GM21526 (cell line): ENCODE data around the gene GRIK4.
"Not testable (repeated sequence)": the region's sequence is repeated elsewhere in the genome, so short reads cannot be mapped to it uniquely, and the experiment has no call there.

ENCODE experiments used
- ATAC-seq: cut with Tn5 transposase; IDR thresholded peaks from one replicate; pipeline ENCODE4 v1.9.1; 2021; ENCODE audit warnings: moderate library complexity; ENCODE audit not compliant: unreplicated experiment, low FRiP score

GRIK4 gene

GRCh38 chr11:120511116-120511819, at the start of gene GRIK4:
GRIK4 (plus strand) TSS chr11:120511748; CDS start chr11:120660319, 148,571 bp downstream.
- peak; percentile 83 for ATAC-seq

GRCh38 chr11:120462825-120463224, 48.7 kb upstream of the GRIK4 start:
- no peak for ATAC-seq

GRCh38 chr11:120465921-120466534, 45.5 kb upstream of the GRIK4 start:
- no peak for ATAC-seq

- no peak for ATAC-seq
Observed at GRCh38 chr11:120467627-120468026, 43.9 kb upstream of the GRIK4 start.

GRCh38 chr11:120471131-120471530, 40.4 kb upstream of the GRIK4 start:
- no peak for ATAC-seq

GRCh38 chr11:120471994-120472393, 39.6 kb upstream of the GRIK4 start:
- ATAC-seq: no peak

- ATAC-seq: no peak
Observed at GRCh38 chr11:120473503-120473902, 38.0 kb upstream of the GRIK4 start.

GRCh38 chr11:120482149-120482548, 29.4 kb upstream of the GRIK4 start:
- ATAC-seq: no peak

GRCh38 chr11:120484722-120485121, 26.8 kb upstream of the GRIK4 start:
- ATAC-seq: no peak

GRCh38 chr11:120486138-120486537, 25.4 kb upstream of the GRIK4 start:
- no peak for ATAC-seq

- no peak for ATAC-seq
Observed at GRCh38 chr11:120489799-120490198, 21.7 kb upstream of the GRIK4 start.

GRCh38 chr11:120492486-120492885, 19.1 kb upstream of the GRIK4 start:
- no peak for ATAC-seq

- no peak for ATAC-seq
Observed at GRCh38 chr11:120494595-120494994, 17.0 kb upstream of the GRIK4 start.

GRCh38 chr11:120499088-120499487, 12.5 kb upstream of the GRIK4 start:
- ATAC-seq: no peak

- no peak for ATAC-seq
Observed at GRCh38 chr11:120499859-120500258, 11.7 kb upstream of the GRIK4 start.

GRCh38 chr11:120500414-120501071, 11.0 kb upstream of the GRIK4 start:
- no peak for ATAC-seq

GRCh38 chr11:120501440-120501839, 10.1 kb upstream of the GRIK4 start:
- no peak for ATAC-seq

GRCh38 chr11:120501976-120502755, 9.4 kb upstream of the GRIK4 start:
- ATAC-seq: no peak

- ATAC-seq: not testable (repeated sequence)
Observed at GRCh38 chr11:120503529-120503928, 8.0 kb upstream of the GRIK4 start.

- ATAC-seq: no peak
Observed at GRCh38 chr11:120505801-120506425, 5.6 kb upstream of the GRIK4 start.
